ENCODE results near the gene SCAPER.

Gene SCAPER

DNA sequence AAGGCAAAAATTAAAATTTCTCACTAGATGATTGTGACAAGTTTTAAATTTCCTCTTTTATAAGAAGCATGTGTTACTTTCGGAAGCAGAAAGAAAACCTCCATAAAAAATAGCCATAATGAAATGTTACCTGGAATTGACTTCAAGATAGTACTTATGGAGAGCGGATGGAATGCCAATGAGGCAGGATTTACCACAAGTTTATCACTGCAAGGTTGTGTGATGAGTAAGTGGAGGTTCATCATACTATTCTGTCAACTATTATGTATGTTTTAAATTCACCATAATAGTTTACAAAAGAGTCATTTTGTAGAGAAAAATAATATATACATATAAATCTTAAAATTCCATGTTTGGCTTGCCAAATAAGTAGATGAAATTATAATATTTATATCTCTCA, 230.3 kb downstream of the SCAPER start:
- DNase-seq (ENCODE audit: low read depth in 2 of 2) = no peak

DNA sequence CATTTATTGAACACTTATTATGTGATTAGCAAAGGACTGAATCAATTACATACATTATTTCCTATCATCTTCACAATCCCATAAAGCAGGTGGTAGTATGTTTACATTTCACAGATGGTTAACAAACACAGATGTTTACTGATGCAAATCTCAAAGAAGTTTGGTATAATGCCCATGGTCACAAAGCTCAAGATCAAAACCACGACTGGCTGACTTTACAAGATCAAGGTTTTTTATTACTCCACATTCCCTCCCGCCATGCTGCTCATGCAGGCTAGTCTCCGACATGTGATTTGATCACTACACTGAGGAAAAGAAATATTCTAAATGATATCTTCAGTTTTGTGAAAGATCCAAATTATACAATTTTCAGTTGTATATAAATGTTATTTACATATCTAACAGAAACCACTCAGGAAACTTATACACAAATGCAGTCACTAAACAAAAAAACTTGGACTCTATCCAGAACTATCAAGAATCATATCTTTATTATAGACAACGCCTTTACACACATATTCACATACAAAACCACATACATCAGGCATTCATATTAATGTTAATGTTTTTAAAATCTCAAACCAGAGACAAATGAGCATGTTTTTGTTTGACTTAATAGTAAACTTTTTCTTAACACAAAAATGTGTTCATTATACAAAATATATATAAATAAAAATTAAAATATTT, 235.5 kb downstream of the SCAPER start:
- no peak for DNase-seq (ENCODE audit: low read depth in 2 of 2)

DNA sequence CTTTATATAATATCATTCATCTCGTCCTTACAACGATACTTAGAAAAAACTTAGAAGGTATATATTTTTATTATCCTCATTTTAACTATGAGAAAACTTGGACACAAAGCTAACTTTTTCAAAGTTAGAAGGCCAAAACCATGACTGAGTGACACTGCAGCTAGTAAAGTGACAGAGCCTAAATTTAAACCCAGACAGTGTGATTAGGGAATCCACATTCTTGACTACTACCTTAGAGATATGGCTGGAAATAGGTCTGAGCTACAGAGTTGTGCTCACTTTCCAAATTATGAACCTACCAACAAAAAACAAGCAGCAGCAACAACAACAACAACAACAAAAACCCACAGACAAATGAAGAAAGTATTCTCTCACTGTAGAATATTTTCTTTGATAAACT, 236.2 kb downstream of the SCAPER start:
- no peak for DNase-seq (ENCODE audit: low read depth in 2 of 2)

DNA sequence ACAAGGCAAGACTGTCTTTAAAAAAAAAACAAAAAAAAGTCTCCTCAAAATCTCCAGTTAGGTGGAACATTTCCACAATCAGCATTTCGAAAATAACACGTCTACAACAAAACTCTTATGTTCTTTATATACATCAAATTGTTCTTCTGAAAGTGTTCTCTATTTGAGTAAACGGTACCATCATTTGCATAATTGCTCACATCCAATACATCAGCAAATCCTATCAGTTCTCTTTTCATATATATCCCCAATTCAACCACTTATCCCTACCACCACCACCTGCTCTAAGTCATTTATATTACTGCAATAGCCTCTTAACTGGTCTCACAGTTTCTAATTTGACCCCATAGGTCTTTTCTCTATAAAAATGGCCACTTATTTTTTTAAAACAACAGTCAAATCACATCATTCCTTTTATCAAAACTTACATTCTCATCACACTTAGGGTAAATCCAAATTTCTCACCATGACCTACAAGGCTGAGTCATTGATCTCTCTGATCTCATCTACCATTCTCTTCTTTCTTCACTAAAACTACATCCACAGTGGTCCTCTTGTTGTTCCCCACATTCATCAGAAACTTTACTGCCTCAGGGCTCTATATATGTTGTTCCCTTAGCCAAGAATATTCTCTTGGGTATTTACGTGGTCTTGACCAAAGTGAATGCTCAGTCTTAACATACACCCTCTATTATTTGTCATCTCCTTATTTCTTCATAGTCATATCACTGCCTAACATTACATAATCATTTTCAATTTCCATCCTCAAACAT, 237.0 kb downstream of the SCAPER start:
- no peak for DNase-seq (ENCODE audit: low read depth in 2 of 2)

DNA sequence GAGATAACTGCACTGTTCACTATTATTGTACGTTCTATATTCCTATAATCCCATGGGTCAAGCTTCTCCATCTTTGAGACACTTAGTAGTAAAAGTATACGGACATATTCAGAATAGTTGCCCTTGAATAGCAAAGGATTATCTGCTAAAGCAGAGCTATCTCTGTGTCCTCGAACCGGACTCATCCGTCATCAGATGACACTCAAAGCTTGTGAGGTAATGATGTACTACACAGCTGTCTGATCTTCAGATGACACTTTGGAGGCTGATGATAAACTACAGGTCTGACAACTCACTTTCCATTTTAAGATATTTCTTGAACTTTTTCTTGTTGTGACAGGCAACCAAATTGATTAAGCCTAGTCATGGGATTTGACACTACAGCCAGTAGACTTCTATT, 240.2 kb downstream of the SCAPER start:
- DNase-seq (ENCODE audit: low read depth in 2 of 2) = no peak

DNA sequence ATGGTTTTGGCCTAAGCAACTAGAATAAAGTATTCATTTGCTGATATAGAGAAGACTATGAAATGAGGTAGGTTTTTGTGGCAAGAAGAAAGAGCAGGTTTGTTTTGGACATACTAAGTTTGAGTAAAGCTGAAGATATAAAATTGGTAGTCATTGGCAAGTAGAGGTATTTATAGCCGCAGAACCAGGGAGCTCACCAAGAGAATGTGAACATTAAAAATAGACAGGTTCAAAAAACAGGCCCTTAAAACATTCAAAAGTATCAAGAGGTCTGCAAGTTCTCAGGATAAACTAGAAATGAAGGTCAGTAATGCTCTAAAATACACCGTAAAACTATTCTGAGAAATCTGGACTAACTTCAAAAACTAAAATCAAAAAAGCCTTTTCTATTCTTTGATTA, 240.7 kb downstream of the SCAPER start:
- no peak for DNase-seq (ENCODE audit: low read depth in 2 of 2)

DNA sequence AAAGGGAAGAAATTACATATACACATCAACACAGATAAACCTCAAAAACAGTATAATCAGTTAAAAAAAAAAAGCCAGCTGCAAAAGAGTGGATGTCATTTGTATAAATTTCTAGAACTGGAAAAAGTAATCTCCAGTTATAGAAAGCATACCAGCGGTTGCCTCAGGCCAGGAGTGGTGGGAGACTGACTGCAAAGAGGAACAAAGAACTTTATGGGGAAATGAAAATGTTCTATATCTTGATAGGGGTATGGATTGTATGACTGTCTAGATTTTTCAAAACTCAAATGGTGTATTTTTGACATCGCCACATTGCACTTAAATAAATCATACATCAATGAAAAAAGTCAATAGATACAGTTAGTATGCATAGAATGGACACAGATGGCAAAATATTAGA, 241.6 kb downstream of the SCAPER start:
- DNase-seq (ENCODE audit: low read depth in 2 of 2) = no peak

DNA sequence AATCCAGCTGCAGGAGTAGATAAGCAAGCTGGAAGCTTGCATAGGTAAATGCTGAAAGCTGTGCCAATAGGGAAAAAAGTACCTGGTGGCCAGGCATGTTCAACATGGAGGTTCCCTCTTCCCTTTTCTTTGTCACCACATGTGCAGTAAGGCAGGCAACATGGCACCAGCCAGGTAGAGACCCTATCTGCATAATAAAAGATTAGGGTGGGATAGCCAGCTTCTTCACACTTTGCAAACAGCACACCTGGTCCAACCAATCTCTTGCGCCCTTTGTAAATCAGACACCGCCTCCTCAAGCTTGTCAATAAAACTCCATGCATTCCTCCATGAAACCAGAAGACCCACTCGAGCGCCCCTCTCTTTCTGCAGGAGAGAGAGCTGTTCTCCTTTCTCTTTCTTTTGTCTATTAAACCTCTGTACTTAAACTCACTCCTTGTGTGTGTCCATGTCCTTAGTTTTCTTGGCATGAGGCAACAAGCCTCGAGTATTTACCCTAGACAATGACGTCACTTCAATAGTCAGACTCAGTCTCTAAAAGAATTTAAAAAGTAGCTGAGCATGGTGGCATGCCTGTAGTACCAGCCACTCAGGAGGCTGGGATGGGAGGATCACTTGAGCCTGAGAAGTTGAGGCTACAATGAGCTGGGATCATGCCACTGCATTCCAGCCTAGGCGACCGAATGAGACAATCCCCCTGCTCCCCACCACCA, 256.3 kb downstream of the SCAPER start:
- no peak for DNase-seq (ENCODE audit: low read depth in 2 of 2)

DNA sequence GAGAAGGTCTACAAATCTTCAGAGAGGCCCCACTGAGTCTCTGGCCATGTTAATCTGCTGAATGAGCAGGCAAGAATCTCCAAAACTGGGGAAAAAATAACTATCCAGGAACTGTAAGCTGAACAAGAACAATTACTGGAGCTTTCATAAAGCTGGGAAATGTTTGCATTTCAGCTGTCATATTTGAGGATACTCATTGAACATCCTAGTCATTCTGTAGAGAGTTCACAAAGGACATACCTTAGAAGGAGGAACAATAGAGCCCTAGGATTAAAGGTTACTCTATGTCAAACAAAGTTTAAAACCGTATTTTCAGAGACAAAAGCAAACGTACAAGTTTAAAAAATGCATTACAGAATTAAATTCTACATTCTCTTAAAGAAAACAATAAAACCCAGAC, 257.5 kb downstream of the SCAPER start:
- no peak for DNase-seq (ENCODE audit: low read depth in 2 of 2)

DNA sequence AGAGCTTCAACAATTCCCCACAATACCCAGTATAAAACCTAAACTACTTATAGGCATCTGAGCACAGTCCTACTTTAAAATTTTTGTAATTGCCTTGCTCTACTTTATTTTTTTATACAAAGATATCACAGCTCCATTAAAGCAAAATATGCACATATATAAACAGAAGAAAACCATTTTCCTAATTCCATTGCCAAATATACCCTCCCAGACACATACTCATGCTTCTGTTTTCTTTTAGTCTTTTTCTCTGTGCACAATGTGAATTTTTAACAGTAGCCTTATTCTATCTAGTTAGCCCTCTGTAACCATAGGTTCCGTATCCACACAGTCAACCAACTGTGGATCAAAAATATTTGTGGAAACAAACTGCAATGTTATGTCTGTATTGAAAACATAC, 260.5 kb downstream of the SCAPER start:
- DNase-seq (ENCODE audit: low read depth in 2 of 2) = no peak

DNA sequence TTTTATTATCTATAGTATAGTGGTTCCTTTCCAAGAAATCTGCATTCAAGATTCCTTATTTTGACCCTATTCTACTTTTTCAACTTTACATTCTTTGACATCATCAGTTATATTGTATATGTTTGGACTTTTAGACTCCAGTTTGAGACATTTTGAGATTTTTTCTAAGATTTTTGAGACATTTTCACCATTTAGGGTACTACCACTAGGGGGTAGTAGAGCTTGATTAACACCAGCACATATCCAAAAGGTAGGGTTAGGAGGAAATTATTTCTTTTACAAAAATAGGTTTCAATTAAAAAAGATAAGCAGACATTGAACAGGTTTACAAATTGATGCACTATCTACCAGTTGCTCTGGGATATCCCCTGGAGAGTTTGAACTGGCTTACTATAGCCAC, 262.5 kb downstream of the SCAPER start:
- no peak for DNase-seq (ENCODE audit: low read depth in 2 of 2)

DNA sequence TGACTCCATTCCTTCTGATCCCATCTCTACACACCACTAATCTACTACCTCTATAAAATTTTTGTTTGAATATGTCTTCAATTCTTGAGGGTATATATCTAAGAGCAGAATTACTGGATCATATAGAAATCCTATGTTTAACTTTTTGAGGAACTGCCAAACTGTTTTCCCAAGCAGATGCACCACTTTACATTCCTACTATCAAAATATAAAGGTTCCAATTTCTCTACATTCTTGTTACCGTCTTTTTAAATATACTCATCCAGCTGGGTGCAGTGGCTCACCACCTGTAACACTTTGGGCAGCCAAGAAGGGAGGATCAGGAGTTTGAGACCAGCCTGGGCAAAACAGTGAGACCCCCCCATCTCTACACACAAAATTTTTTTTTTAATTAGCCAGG, 268.0 kb downstream of the SCAPER start:
- no peak for DNase-seq (ENCODE audit: low read depth in 2 of 2)

DNA sequence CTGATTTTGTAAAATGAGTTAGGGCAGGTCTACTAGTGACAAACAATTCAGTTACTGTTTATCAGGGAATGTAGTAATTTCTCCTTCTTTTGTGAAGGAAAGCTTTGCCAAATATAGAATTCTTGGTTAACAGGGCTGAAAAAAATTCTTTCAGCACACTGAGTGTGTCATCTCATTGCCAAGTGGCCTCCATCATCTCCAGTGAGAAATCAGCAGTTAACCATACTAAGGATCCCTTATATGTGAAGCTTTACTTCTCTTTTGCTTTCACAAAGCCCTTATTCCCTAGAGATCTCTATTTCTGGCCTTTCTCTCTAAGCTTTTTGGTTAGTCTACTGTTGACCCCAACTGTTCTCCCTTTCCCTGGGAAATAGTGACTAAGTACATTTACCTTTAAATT, 269.1 kb downstream of the SCAPER start:
- DNase-seq (ENCODE audit: low read depth in 2 of 2) = no peak

DNA sequence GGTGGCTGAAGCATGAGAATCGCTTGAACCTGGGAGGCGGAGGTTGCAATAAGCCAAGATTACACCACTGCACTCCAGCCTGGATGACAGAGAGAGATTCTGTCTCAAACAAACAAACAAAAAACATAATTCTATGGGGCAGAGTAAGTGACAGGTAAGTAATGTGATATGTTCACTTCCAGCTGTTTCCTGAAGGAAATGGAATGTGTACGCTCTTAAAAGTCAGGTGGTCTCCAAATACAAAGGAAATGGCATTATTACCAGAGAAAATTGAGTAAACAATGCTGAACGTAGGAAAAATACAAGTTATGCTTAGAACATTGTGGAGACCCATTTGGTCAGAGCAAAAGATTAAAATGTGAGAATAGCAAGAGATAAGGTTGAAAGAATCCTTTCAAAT, 278.5 kb downstream of the SCAPER start:
- DNase-seq (ENCODE audit: low read depth in 2 of 2) = no peak

DNA sequence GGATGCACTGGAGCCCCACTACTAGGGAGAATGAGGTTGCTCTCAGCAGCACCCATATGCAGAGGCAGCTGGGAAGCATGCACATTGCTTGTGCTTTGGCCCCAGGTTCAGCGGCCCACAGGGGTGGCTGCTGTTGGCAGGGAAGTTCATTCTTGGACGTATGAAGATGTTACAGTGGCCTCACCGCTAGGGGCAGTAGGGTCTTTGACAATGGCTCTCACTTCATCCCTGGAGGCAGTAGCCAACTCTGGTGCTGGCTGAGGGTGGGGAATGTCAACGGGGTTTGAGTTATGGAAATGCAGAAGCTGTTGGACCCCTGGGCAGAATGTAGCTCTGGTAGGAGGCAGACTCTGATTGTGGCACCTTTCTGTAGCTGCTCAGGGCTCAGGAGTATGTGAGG, 279.9 kb downstream of the SCAPER start:
- no peak for DNase-seq (ENCODE audit: low read depth in 2 of 2)

DNA sequence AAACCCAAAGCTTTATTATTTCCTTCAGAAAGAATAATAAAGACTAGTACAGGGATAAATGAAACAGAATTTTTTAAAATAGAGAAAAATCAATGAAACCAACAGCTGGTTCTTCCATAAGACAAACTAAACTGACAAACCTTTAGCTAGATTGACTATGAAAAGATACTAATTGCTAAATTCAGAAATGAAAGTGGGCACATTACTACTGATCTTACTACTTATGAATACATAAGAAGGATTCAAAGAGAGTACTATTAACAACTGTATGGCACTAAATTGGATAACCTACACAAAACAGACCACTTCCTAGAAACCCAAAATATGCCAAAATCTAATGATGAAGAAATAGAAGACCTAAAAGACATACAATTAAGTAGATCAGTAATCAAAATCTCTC, 290.4 kb downstream of the SCAPER start:
- no peak for DNase-seq (ENCODE audit: low read depth in 2 of 2)

DNA sequence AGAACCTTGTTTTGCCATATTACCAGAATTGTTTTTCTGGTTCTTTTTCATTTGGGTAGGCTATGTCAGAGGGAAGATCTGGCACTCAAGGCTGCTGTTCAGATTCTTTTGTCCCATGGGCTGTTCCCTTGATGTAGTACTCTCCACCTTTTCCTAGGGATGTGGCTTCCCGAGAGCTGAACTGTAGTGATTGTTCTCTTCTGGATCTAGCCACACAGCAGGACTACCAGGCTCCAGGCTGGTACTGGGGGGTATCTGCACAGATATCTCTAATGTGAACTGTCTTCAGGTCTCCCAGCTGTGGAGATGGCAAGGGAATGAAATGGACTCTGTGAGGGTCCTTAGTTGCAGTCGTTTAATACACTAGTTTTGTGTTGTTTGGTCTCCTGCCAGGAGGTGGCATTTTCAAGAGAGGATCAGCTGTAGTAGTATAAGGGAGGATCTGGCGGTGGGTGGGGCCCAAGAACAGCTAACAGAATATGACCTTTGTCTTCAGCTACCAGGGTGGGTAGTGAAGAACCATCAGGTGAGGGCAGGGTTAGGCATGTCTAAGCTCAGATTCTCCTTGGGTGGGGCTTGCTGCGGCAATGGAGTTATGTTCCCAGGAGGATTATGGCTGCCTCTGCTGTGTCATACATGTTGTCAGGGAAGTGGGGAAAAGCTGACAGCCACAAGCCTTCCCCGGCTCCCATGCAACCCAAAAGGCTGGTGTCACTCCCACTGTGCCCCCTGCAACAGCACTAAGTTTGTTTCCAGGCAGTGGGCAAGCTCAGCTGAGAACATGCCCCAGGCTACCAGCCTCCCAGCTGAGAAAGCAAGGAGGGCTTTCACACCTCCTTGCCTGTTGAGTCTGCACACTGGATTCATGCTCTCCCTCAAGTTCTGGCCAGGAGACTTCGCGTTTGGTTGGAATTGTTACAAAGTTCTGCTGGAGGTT, 316.1 kb downstream of the SCAPER start:
- DNase-seq (ENCODE audit: low read depth in 2 of 2) = no peak

DNA sequence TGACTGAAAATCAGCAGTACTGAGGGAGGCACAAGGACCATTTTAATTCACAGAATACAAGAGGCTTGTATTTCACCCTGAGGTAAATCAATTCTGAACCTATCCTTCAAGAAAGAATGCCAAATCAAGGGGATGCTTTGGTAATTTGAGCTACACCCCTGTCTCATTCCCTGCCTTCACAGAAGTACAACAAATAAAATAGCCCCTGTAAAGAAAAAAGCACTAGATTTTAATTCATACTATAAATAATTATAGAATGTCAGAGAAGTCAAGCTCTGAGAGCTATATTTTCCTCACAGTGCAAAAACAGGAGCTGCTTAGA, 319.6 kb downstream of the SCAPER start:
- DNase-seq (ENCODE audit: low read depth in 2 of 2) = no peak

DNA sequence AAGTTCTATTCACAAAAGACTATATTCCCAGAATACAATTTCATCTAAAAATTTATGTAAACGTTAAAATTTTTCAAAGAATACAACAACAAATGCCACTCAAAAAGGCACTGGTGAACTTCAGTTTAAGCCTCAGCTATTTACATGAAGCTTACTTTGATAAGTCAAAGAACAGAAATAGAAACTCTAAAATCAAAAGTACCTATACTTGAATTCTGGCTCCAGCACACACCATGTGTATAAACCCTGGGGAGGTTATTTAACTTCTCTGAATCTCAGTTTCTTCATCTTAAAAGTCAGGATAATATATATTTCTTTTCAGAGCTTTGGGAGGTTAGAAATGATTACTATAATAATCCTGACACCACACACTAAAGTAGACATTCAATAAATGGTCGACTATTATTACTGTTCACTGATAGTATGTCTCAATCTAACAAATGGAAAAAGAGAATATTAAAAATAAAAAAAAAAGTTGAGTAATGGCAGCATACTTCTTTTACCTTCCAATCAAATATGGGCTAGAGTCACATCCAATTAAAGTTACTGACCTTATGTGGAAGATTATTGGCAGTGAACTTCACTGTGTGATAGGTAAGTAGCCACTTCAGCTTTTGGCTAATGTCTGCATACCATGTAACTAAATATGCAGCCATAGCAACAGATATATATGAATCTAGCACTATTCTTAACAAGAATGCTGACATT, 320.1 kb downstream of the SCAPER start:
- DNase-seq (ENCODE audit: low read depth in 2 of 2) = no peak

DNA sequence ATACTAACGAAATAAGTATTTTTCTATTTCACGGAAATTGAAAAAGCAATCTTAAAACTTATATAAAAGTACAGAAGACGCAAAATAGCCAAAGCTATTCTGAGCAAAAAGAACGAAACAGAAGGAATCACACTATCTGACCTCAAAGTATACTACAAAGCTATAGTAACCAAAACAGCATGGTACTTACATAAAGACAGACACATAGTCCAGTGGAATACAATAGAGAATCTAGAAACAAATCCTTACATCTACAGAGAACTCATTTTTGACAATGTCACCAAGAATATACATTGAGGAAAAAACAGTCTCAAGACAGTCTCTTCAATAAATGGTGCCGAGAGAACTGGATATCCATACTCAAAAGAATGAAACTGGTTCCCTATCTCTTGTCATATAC, 322.6 kb downstream of the SCAPER start:
- DNase-seq (ENCODE audit: low read depth in 2 of 2) = no peak

DNA sequence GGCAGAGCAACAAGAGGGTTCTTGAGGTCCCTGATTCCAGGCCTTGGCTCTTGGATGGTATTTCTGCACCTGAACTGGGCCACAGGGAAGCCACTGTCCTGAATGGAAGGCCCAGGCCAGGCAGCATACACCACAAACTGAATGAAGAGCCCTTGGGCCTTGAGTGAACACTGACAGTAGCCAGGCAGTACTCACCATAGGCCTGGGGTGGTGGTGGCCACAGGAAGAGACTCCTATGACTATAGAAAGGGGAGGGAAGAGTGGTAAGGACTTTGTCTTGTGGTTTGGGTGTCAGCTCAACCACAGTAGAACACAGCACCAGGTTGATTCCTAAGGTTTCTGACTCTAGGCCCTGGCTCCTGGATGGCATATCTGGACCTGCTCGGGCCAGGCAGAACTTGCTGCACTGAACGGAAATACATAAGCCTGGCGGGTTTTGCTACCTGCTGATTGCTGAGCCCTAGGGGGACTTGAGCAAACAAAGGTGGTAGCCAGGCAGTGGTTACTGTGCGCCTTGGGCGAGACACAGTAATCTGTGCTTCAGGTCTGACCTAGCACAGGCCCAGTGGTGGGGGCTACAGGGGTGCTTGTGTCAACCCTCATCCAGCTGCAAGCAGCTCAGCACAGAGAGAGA, 327.1 kb downstream of the SCAPER start:
- DNase-seq (ENCODE audit: low read depth in 2 of 2) = no peak

Measured in activated CD8-positive, alpha-beta memory T cell treated with anti-CD3 and anti-CD28 coated beads for 4 hours (primary cell).